ENCODE measurements around the gene C19orf67.
"Not testable (repeated sequence)": the region's sequence is repeated elsewhere in the genome, so short reads cannot be mapped to it uniquely, and the experiment has no call there.

C19orf67 gene

DNA sequence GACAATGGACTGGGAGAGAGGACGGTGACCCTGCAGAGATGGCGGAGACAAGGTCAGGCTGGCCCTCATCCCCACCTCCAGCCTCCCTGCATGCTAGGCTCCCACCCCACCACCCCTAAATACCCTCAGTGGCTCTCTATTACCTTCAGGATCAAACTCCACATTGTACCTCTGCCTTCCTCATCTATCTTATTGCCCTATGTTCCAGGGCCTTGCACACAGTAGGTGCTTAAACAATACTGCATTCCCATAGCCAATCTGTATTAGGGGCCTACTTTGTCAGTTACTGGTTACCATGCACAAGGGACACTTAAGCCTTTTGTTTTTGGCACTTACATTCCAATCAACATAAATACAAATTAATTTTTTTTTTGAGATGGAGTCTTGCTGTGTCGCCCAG, 30.2 kb downstream of the C19orf67 start:
- no peak for DNase-seq

DNA sequence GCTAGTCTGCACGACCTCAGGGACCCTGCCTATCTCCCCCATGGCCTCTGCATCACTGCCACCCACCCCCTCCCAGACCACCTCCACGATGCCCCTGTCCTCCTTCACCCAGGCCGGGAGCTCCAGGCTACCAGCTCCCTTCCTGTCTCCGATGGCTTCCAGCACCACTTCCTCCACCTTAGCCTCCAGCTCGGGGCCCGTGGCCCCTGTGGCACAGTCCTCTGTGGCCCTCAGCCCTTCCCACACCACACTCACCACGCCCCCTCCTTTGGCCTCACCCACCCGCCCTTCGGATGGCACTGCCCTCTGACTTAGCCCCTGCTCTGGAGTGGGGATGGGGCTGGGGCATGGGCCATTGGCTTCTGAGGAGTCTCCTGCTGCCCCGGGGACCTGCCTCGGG, 30.9 kb downstream of the C19orf67 start:
- no peak for DNase-seq

DNA sequence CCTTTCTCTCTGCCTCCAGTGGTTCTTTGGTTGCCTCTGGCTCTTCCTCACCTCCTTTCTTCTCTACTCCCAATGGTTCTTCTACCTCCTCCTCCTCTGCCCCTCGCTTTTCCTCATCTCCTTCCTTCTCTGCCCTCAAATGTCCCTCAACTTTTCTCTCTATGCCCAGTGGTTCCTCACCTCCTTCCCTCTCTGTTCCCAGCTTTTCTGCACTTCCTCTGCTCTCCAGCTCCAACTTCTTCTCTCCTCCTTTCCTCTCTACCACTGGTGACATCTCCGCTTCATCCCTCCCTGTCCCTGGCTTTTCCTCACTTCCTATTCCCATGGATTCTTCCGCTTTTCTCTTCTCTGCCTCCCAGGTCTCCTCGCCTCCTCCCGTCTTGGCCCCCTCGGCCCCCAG, 31.5 kb downstream of the C19orf67 start:
- DNase-seq: no peak

DNA sequence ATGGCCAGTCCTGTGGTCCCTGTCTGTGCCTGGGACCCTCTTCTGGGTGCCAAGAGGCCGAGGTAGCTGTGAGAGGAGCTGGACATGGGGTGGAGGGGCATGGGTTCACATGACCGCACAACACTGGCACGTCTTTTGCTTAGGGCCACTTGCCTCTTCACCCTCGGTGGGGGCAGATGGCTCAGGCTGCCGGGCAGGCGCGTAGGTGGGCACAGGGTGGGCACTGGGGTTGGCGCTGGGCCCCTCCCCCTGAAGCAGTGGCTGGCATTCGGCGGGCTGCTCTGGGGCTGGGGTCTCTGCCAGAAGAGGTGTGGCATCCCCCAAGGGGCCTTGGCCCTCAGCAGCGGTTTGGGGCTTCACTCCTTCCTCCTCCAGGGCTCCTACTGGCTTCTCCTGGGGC, 32.1 kb downstream of the C19orf67 start:
- DNase-seq: no peak

DNA sequence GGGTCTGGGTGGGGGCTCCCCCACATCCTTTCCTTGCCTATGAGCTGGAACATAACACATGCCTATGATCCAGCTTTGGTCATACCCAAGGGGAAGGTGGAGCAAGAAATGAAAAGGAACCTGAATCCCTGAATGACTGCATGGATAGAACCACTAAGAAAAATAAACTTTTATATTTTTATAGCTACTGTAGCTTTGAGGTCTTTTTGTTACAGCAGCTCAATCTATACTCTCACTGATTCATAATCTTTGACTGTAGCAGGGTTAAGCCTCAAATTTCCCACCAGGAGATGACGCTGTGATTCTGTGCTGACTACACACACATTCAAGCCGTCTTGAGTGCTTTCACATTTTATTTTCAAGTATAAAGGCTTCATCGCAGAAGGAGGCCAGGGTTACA, 32.6 kb downstream of the C19orf67 start:
- no peak for DNase-seq

DNA sequence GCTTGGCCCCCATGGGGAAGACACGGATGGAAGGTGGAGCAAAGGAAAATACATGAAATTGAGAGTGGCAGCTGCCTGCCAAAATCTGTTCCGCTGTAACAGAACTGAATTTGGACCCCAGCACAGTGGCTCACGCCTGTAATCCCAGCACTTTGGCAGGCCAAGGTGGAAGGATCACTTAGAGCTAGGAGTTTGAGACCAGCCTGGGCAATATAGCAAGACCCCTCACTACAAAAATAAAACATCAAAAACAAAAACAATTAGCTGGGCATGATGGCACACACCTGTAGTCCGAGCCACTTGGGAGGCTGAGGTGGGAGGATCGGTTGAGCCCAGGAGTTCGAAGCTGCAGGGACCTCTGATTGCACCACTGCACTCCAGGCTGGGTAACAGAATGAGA, 33.1 kb downstream of the C19orf67 start:
- no peak for DNase-seq

DNA sequence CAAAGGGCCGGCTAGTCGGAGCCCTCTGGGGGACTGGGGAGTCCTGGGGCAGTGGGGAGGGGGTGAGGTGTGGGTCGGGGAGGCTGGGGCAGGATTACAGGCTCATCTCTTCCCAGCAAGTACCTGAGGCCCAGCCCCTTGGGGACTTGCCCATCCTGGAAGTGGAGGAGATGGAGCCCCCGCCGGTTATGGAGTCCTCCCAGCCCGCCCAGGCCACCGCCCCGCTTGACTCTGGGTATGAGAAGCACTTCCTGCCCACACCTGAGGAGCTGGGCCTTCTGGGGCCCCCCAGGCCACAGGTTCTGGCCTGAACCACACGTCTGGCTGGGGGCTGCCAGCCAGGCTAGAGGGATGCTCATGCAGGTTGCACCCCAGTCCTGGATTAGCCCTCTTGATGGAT, 33.6 kb downstream of the C19orf67 start:
- DNase-seq: no peak

DNA sequence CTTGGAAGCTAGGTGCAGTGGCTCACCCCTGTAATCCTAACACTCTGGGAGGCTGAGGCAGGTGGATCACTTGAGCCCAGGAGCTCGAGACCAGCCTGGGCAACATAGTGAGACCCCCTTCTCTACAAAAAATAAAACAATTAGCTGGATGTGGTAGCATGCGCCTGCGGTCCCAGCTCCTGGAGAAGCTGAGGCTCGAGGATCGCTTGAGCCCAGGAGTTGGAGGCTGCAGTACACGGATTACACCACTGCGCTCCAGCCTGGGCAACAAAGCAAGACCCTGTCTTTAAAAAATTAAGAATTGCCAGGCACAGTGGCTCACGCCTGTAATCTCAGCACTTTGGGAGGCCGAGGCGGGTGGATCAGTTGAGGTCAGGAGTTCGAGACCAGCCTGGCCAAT, 34.6 kb downstream of the C19orf67 start:
- not testable (repeated sequence) for DNase-seq

DNA sequence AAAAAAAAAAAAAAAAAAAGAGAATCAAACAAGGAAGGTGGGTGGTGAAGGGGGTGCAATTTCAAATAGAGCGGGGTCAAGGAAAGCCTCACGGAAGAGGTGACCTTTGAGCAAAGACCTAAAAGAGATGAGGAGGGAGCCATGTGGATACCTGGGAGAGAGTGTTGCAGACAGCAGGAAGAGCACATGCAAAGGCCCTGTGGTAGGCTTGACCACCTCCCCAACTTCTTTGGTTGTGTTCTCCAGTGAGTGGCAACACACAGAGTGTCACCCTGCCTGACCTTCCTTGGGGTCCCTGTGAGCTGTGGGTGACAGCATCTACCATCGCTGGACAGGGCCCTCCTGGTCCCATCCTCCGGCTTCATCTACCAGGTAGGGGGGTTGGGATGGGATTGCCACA, 35.1 kb downstream of the C19orf67 start:
- no peak for DNase-seq

DNA sequence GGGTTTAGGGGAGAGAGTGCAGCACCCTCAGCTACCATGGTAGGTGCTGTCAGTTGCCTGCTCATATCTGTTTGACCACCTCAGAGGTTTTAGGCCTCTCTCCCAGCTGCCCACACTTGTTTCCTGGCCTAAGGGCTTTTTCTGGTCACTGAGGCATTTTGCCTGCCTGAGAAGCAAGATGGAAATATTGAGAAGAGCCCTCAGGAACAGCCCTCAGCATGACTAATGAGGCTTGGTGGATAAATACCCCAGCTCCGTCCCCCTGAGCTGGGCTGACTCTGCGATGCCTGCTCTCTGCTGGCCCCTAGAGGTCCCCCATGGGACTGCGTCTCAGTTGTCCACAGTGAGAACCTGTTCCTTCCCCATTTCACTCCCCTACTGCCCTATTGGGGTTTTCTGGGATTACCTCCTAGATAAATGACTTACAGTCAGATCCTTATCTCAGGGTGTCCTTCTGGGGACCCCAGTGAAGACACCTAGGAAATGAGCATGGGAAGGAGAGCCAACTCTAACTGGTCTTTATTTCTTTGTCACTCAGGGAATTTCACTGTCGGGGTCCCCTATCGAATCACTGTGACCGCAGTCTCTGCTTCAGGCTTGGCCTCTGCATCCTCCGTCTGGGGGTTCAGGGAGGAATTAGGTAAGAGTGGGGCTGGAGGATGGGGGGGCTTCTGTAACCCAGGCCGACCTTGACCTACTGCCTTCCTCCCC, 37.0 kb downstream of the C19orf67 start:
- peak; percentile 67 for DNase-seq

DNA sequence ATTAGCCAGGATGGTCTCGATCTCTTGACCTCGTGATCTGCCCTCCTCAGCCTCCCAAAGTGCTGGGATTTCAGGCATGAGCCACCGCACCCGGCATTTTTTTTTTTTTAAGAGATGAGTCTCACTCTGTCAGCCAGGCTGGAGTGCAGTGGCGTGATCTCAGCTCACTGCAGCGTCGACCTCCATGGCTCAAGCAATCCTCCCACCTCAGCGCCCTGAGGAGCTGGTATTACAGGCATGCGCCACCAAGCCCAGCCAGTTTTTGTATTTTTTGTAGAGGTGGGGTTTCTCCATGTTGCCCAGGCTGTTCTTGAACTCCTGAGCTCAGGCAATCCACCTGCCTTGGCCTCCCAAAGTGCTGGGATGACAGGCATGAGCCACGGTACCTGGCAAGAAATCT, 37.7 kb downstream of the C19orf67 start:
- DNase-seq: not testable (repeated sequence)

DNA sequence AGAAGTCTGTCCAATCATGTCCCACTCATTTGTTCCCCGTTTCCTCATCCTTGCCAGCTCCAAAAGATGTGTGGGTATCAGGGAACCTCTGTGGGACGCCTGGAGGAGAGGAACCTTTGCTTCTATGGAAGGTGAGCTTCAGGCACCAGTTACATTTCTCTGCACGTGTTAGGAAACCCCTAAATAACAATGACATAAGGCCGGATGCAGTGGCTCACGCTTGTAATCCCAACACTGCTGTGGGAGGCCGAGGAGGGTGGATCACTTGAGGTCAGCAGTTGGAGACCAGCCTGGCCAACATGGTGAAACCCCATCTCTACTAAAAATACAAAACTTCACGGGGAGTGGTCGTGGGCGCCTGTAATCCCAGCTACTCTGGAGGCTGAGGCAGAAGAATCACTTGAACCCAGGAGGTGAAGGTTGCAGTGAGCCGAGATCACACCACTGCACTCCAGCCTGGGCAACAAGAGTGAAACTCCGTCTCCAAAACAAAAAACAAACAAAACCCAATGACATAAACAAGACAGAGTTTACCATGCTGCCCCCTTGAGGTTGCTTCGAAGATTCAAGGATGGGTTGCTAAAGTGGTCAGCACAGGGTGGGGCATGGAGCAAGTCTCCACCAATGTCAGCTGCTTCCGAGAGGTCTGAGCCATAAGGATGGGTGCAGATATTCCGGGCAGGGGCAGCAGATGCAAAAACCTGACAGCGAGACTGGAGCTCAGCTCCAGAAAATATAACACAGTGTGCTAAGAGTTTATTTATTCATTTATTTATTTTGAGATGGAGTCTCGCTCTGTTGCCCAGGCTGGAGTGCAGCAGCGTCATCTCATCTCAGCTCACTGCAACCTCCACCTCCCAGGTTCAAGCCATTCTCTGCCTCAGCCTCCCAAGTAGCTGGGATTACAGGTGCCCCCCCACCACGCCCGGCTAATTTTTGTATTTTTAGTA, 42.6 kb downstream of the C19orf67 start:
- DNase-seq: not testable (repeated sequence)

DNA sequence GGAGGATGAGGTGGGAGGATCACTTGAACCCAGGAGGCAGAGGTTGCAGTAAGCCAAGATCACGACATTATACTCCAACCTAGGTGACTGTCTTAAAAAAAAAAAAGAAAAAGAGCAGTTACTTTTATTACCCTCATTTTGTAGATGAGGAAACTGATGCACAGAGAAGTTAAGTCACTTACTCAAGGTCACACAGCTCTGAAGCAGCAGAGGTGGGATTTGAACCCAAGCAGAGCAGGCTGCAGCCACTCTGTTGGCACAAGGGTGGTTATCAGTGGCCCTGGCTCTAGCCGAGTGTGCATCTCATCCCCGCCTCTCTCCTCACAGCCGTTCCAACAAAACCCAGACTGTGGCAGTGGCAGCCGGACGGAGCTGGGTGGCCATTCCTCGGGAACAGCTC, 46.4 kb downstream of the C19orf67 start:
- no peak for DNase-seq

DNA sequence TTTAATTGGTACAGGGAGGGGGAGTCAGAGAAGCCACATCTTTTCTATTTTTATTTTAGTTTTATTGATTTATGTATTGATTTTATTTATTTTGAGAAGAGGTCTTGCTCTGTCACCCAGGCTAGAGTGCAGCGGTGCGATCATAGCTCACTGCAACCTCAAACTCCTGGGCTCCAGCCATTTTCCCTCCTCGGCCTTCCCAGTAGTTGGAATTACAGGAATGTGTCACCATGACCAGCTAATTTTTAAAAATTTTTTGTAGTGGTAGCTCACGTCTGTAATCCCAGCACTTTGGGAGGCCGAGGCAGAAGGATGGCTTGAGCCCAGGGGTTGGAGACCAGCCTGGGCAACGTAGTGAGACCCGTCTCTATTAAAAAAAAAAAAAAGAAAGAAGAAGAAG, 49.9 kb downstream of the C19orf67 start:
- DNase-seq: no peak

DNA sequence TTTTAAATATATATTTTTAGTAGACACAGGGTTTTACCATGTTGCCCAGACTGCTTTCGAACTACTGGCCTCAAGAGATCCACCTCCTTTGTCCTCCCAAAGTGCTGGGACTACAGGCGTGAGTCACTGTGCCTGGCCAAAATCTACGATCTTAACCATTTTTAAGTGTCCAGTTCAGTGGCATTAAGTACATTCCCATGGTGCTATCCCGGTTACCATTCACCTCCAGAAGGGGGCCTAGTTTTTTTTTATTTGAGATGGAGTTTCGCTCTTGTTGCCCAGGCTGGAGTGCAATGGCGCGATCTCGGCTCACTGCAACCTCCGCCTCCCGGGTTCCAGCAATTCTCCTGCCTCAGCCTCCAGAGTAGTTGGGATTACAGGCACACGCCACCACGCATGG, 50.4 kb downstream of the C19orf67 start:
- DNase-seq: not testable (repeated sequence)

DNA sequence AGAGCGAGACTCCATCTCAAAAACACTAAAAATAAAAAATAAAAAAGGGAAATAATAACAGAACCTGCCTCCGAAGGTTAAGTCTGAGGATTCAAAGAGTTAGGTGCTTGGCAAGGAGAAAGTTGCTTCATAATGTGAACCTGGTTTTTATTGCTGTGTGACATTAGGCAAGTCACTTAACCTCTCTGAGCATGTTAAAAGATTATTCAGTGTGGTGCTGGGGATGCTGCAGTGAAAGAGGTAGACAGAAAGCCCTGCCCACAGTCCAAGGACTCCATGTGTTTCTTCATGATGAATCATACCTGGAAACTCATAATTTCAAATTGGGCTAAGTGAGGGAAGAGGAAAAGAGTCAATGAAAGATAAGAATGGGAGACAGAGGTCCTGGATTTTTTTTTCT, 51.6 kb downstream of the C19orf67 start:
- no peak for DNase-seq

DNA sequence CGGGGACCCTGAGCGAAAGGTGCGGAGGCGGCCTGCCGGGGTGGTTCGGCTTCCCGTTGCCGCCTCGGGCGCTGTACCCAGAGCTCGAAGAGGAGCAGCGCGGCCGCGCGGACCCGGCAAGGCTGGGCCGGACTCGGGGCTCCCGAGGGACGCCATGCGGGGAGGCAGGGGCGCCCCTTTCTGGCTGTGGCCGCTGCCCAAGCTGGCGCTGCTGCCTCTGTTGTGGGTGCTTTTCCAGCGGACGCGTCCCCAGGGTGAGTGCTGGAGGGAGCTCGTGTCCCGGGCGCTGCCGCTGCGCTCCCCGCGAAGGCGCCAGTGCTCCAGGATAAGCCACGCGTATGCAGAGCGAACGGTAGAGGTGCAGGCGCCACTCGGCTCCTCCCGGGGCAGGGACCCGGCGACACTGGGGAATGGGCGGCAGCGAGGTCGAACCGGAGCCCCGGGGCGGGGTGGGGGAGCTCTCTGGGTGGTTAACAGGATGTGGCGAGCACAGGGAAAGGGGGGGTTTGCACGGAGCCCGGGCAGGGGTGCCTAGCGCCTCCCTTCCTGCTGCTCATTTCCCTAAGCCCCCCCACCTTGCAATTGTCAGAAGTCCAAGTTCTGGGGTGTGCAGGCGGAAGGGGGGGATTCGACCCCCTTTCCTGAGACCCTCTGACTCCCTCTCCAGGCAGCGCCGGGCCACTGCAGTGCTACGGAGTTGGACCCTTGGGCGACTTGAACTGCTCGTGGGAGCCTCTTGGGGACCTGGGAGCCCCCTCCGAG, 53.7 kb downstream of the C19orf67 start, which contains the start of gene IL27RA:
IL27RA (plus strand) TSS at position 44 of the 762 bp plus-strand sequence; CDS start at position 155, 111 bp downstream.
- peak; percentile 76 for DNase-seq
